HCT116 (cell line): ENCODE measurements around the gene ADAMTSL2.

Experiments used
- EZH2 ChIP-seq: fragments of 200-600 bp; sonication (generic); IDR thresholded peaks from 2 replicates; pipeline ENCODE4 v1.6.1; 2017; ENCODE audit warnings: antibody characterized with exemption, mixed run types
- MAX ChIP-seq: IDR thresholded peaks from 2 replicates; pipeline ENCODE4 v1.6.1; 2012
- POLR2A ChIP-seq: IDR thresholded peaks from 2 replicates; pipeline ENCODE4 v1.7.0; 2011; ENCODE audit warnings: borderline replicate concordance; ENCODE audit not compliant: insufficient read depth, insufficient read length; ENCODE audit errors: extremely low read depth
- POLR2AphosphoS5 ChIP-seq: IDR thresholded peaks from 2 replicates; pipeline ENCODE4 v1.6.1; 2011; ENCODE audit warnings: mild to moderate bottlenecking, low read depth, low read length, moderate library complexity
- RAD21 ChIP-seq: IDR thresholded peaks from 2 replicates; pipeline ENCODE4 v1.6.1; 2012; ENCODE audit warnings: low read depth, mild to moderate bottlenecking
- SIN3A ChIP-seq: IDR thresholded peaks from 2 replicates; pipeline ENCODE4 v1.6.1; 2012; ENCODE audit warnings: low read depth
- SP1 ChIP-seq: IDR thresholded peaks from 2 replicates; pipeline ENCODE4 v1.6.1; 2012; ENCODE audit warnings: low read depth
- ZFX ChIP-seq: fragments of 450-650 bp; IDR thresholded peaks from 2 replicates; pipeline ENCODE4 v1.6.1; 2017
- TF ChIP-seq, protein P1 (sequence below), 3 experiments: fragments of 200-600 bp in 1 of 3; sonication (generic) in 1 of 3; IDR thresholded peaks in 2 of 3; conservative IDR thresholded peaks in 1 of 3; 2 replicates each; pipeline ENCODE4 v1.5.1; 2012 to 2017; ENCODE audit warnings: low read depth in 2 of 3, low read length in 2 of 3, antibody characterized with exemption in 1 of 3, borderline replicate concordance in 1 of 3, control low read depth in 1 of 3, mild to moderate bottlenecking in 1 of 3, mixed read lengths in 1 of 3, mixed run types in 1 of 3, moderate library complexity in 1 of 3; ENCODE audit not compliant: insufficient read depth in 1 of 3
- TF ChIP-seq, protein P2 (sequence below): IDR thresholded peaks from 2 replicates; pipeline ENCODE4 v1.6.1; 2012; ENCODE audit warnings: low read depth
- TF ChIP-seq, protein P3 (sequence below): IDR thresholded peaks from 2 replicates; pipeline ENCODE4 v1.6.1; 2011; ENCODE audit warnings: mild to moderate bottlenecking, low read length, moderate library complexity; ENCODE audit not compliant: insufficient replicate concordance; ENCODE audit errors: extremely low read depth

DNA sequence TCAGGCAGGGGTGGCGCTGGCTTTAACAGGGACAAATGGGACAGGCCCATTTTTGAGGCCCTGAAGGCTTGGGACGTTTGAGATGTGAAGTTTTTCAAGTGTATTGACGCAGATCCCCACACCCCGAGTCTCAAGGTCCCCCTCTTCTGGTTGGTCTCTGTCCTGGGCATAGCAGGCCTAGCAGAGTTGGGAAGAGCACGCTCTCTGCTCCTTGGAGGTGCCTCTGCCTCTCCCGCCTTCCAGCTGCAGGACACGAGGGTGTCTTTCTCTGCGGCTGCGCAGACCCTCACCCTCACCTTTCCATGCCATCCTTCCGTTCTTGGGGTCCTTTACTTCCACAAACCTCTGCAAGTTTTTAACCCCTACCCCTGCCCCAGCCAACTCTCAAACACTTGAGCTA is 18.6 kb downstream of the ADAMTSL2 start:
- TF ChIP-seq SIN3A: no peak
- TF ChIP-seq, protein P1, sequence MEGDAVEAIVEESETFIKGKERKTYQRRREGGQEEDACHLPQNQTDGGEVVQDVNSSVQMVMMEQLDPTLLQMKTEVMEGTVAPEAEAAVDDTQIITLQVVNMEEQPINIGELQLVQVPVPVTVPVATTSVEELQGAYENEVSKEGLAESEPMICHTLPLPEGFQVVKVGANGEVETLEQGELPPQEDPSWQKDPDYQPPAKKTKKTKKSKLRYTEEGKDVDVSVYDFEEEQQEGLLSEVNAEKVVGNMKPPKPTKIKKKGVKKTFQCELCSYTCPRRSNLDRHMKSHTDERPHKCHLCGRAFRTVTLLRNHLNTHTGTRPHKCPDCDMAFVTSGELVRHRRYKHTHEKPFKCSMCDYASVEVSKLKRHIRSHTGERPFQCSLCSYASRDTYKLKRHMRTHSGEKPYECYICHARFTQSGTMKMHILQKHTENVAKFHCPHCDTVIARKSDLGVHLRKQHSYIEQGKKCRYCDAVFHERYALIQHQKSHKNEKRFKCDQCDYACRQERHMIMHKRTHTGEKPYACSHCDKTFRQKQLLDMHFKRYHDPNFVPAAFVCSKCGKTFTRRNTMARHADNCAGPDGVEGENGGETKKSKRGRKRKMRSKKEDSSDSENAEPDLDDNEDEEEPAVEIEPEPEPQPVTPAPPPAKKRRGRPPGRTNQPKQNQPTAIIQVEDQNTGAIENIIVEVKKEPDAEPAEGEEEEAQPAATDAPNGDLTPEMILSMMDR (IDR thresholded peaks at IDR 0.05 in 2 of 3, conservative IDR thresholded peaks at IDR 0.05 in 1 of 3; ENCODE audit: borderline replicate concordance in 1 of 3, insufficient read depth in 1 of 3, low read depth in 2 of 3, low read length in 2 of 3): no peak
- TF ChIP-seq SP1: no peak
- no peak for TF ChIP-seq POLR2AphosphoS5
- TF ChIP-seq POLR2A: no peak
- TF ChIP-seq, protein P2, sequence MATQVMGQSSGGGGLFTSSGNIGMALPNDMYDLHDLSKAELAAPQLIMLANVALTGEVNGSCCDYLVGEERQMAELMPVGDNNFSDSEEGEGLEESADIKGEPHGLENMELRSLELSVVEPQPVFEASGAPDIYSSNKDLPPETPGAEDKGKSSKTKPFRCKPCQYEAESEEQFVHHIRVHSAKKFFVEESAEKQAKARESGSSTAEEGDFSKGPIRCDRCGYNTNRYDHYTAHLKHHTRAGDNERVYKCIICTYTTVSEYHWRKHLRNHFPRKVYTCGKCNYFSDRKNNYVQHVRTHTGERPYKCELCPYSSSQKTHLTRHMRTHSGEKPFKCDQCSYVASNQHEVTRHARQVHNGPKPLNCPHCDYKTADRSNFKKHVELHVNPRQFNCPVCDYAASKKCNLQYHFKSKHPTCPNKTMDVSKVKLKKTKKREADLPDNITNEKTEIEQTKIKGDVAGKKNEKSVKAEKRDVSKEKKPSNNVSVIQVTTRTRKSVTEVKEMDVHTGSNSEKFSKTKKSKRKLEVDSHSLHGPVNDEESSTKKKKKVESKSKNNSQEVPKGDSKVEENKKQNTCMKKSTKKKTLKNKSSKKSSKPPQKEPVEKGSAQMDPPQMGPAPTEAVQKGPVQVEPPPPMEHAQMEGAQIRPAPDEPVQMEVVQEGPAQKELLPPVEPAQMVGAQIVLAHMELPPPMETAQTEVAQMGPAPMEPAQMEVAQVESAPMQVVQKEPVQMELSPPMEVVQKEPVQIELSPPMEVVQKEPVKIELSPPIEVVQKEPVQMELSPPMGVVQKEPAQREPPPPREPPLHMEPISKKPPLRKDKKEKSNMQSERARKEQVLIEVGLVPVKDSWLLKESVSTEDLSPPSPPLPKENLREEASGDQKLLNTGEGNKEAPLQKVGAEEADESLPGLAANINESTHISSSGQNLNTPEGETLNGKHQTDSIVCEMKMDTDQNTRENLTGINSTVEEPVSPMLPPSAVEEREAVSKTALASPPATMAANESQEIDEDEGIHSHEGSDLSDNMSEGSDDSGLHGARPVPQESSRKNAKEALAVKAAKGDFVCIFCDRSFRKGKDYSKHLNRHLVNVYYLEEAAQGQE: no peak
- TF ChIP-seq ZFX: no peak
- TF ChIP-seq MAX: no peak
- TF ChIP-seq EZH2: no peak
- TF ChIP-seq, protein P3, sequence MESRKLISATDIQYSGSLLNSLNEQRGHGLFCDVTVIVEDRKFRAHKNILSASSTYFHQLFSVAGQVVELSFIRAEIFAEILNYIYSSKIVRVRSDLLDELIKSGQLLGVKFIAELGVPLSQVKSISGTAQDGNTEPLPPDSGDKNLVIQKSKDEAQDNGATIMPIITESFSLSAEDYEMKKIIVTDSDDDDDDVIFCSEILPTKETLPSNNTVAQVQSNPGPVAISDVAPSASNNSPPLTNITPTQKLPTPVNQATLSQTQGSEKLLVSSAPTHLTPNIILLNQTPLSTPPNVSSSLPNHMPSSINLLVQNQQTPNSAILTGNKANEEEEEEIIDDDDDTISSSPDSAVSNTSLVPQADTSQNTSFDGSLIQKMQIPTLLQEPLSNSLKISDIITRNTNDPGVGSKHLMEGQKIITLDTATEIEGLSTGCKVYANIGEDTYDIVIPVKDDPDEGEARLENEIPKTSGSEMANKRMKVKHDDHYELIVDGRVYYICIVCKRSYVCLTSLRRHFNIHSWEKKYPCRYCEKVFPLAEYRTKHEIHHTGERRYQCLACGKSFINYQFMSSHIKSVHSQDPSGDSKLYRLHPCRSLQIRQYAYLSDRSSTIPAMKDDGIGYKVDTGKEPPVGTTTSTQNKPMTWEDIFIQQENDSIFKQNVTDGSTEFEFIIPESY: no peak
- TF ChIP-seq RAD21: no peak
